Activated naive CD4-positive, alpha-beta T cell treated with anti-CD3 and anti-CD28 coated beads, Interleukin-2, amount 50 U/mL, for 72 hours (primary cell): Measurements from ENCODE around the gene KCNG1. TPM values are rescaled to one million over a fixed set of nuclear protein-coding genes. Genes with fewer than 3 reads are reported as not detected.

ENCODE experiments used
- ATAC-seq, 2 donors: fragments of 150-1000 bp; cut with Tn5 transposase; 2 replicates each; pipeline ENCODE4 v1.10.0; 2021; ENCODE audit warnings: mild to moderate bottlenecking in 2 of 2, moderate library complexity in 2 of 2
- DNase-seq, 2 donors: peaks; one replicate each; pipeline ENCODE4 v3.0.0; 2021 to 2022; ENCODE audit warnings: low spot score in 2 of 2
- H3K27ac Mint-ChIP-seq, 2 donors: one replicate each; pipeline ENCODE4 v1.8.0; 2022; ENCODE audit warnings: mild to moderate bottlenecking in 2 of 2, mixed read lengths in 2 of 2
- H3K36me3 Mint-ChIP-seq, 2 donors: one replicate each; pipeline ENCODE4 v1.8.0; 2022; ENCODE audit warnings: mixed read lengths in 2 of 2
- H3K9me3 Mint-ChIP-seq, 2 donors: one replicate each; pipeline ENCODE4 v1.8.0; 2022; ENCODE audit warnings: mixed read lengths in 2 of 2
- total RNA-seq, 2 donors: library from RNA; stranded (reverse); gene quantifications; one replicate each; pipeline ENCODE4 v1.2.3, GENCODE V29; 2022

The KCNG1 gene
- total RNA-seq, 2 donors from 2014 or later = 0.86 TPM; not detected in 1

DNA sequence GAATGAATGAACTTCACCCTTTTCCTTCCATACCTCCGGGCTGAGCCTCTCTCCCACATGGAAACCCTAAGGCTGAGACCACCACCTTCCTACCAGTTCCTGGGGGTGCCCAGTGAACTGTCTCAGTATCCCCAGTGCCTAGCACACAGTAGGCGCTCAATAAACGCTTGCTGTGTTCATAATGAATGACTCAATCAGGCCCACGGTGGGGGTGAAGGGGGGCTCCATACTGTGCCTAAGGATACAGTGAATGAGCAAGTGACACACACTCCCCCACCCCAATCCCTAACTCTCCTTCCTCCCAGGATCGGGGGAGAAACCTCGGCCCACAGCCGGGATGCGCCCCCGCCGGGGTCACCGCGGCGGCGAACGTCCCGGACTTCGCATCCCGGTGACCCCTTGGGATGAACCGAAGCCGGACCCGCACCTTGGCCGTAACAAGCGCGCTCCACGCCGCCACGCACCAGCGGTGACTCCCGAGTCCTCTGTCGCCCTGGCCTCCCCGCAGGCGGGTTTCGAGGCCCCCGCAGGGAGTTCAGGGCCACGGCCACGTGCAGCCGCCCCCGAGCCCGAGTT is 592 bp downstream of the KCNG1 start:
- no peak for ATAC-seq
- no peak overlapping the region for H3K27ac Mint-ChIP-seq
- no peak for DNase-seq
- peaks cover 0 to 4% of the 10 kb centered on the region in 2 donors for H3K36me3 Mint-ChIP-seq
- no peaks in the 10 kb centered on the region for H3K9me3 Mint-ChIP-seq

DNA sequence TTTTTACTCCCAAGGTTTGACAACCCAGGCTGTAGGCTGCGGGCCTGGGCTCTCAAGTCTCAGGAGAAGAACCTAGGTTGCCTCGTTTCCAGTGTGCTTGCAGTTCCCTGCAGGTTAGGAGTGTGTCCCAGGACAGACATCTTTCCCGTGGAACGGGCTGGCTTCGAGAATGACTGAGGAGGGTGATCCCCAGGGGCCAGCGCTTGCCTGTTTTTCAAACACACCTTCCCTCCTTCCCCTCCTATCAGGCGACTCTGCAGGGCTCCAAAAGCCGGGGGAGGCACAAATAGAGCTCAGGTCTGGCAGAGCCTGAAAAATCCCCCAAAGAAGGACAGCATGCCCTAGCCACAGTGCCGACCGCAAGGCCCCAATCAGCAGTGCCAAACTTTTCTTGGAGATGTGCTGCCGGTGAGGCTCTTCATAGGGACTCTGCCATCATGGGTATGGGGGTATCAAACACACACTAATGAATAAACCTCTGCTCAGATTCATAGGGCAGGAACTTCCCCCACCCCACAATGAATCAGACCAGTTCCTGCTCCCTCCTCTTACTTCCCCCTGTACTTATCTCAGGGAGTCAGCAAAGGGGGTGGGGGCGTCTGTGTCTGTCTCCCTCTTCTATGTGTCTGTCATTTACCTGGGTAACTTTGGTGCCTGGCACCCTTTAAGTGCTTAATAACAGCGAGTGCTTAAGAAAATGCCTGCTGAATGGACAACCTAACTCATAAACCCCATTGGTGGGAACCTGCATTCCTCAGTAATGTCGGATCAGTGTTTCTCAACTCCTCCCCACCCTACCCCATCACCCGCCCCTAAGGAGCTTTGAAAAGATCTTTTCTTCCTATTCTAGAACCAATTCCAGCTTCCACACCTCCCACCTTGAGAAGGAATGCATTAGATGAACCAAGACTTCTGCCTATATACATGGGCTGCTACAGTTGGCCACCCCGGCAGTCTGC is 1.6 kb downstream of the KCNG1 start:
- ATAC-seq = no peak
- no peaks in the 10 kb centered on the region for H3K9me3 Mint-ChIP-seq
- no peak overlapping the region for H3K27ac Mint-ChIP-seq
- H3K36me3 Mint-ChIP-seq = peaks cover 0 to 4% of the 10 kb centered on the region in 2 donors
- DNase-seq = no peak

DNA sequence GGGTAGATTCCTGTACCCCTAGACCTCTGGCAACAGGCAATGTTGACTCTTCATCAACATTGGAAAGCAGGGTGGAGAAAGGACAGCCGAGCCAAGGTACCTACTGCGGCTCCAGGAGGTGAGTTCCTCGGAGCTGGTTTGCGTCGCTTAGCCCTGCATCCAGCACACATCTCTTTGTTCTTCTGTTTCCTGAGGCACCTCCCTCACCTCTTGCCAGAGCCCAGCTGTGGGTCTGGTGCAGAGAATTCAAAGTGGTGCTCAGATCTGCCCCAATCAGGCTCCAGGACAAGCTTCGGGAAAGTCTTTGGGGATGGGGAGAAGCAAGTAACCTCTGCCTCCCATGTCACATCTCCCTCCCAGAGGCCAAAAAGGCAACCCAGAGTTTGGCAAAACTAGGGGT is 2.2 kb downstream of the KCNG1 start:
- Mint-ChIP-seq H3K9me3 (no peaks in the 10 kb centered on the region), H3K27ac (no peak overlapping the region), H3K36me3 (peaks cover 0 to 4% of the 10 kb centered on the region in 2 donors)
- ATAC-seq (no peak), DNase-seq (no peak)

DNA sequence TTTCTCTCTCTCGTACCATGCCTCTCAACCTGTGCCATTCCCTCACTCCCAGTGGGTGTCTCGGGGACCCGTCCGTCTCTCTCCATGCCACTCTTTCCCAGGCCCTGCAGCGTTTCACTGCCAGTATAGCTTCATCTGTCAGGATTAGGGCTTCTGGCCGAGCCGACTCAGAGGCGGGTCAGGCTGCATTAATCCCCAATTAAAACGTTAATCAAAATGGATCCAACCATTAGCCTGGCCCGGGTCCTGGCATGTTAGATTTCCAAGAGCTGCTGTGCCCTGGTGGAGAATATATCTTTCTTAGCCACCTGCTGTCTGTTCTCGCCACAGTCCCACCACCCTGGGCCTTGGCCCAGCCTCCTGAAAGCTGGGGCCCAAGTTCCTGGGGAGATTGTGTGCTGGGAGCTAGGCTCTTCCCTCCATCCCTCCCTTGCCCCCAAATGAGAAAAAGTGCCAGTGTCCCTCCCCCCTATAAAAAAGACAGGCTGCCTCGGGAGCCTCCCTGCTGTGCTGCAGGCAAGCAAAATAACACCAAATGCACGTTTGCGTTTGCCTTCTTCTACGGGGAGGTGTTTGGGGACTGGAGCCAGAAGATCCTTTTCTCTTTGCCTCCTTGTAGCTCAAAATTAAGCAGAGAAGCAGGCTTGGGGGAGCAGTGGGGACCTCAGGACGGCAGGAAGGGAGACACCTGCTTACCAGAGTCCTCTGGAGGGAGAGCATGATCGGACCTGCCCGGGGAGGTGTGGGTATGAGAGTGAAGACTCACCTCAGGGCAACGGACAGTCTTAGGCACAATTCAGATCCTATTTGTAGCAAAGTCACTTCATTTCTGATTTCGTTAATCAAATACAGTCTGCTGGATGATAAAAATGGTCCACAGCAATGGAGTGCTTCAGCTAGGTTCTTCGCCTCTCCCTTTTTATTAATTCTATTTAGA is 3.0 kb downstream of the KCNG1 start:
- ATAC-seq = no peak
- H3K27ac Mint-ChIP-seq = no peak overlapping the region
- no peak for DNase-seq
- no peaks in the 10 kb centered on the region for H3K9me3 Mint-ChIP-seq
- peaks cover 0 to 4% of the 10 kb centered on the region in 2 donors for H3K36me3 Mint-ChIP-seq

DNA sequence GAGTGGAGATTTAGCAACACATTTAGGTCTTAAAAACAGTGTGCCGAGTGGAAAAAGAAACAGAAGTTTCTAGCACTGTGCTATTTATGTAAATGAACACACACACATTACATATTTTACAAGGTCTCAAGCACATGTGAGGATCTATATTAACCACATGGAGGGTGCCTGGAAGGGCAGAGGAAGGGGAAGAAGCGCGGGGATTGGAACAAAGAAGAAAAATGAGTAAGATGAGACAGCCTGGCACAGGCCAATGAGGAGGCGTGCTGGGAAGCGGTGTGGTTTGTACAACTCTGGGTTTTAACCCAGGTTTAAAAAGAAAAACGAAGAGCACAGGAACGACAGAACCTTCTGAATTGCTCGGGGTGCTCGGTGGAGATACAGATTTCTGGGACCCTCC is 5.7 kb downstream of the KCNG1 start:
- Mint-ChIP-seq H3K27ac (no peak overlapping the region), H3K36me3 (peaks cover 0 to 4% of the 10 kb centered on the region in 2 donors), H3K9me3 (no peaks in the 10 kb centered on the region)
- no peak for ATAC-seq
- no peak for DNase-seq

DNA sequence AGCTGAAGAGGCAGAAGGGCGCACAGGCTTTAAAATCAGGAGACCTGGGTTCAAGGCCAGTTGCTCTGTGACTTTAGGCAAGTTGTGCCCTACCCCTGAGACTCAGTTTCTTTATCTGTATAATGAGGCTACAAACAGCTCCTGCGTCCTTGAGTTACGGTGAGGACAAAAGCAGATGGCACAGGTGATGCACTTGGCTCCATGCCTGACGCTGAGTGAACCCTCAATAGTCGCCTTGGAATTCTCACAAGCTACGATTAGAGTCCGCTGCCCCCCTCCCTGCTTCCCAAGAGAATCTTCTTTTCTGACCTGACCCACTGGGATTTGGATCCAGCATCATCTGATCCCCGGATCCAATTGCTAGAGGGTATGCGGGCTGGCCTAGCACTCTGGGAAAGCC is 6.4 kb downstream of the KCNG1 start:
- Mint-ChIP-seq H3K9me3 (no peaks in the 10 kb centered on the region), H3K36me3 (no peaks in the 10 kb centered on the region), H3K27ac (no peak overlapping the region)
- no peak for ATAC-seq
- DNase-seq = no peak

DNA sequence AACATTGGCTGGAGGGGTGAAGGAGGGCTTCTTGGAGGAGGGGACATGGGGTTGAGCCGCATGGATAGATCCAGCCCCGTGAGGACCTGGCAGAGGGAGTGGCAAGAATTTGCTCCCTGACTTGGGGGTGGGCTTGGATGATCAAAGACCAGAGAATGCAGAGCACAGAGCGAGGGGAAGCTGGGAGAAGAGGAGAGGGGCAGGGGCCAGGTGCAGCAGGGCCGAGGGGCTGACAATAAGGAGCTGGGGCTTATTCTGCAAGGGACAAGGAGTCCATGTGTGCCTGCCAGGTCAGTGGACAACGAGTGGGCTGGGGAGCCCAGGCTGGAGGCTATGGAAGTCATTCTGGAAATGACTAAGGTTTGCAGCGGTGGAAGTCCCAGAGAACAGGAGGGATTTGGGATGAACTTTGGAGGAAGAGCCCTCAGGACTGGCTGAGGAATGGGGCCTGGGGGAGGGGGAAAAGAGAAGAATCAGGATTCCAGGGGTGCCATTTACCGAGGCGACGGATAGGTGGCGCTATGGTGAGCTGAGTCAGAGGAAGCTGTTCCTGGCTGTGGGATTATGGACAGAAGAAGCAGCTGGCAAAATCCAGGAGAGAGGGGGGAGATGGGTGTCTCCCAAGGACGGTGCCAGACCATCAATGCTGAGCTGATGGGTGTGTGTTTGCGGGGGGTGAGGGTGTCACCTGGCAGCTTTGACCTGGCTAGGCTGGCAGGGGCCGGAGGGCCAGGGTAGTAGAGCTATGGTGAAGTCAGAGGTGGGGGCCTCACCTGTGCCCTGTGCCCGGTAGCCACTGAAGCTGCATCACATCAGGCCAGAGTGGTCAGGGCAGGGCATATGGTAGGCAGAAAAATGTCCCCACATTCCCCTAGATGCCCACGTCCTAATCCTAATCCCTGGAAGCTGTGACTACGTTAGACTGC is 7.8 kb downstream of the KCNG1 start:
- ATAC-seq (peak in 1 of 2 donors; percentile 34), DNase-seq (peak in 1 of 2 donors; percentile 53)
- no peaks in the 10 kb centered on the region for H3K36me3 Mint-ChIP-seq
- no peaks in the 10 kb centered on the region for H3K9me3 Mint-ChIP-seq
- no peak overlapping the region for H3K27ac Mint-ChIP-seq

DNA sequence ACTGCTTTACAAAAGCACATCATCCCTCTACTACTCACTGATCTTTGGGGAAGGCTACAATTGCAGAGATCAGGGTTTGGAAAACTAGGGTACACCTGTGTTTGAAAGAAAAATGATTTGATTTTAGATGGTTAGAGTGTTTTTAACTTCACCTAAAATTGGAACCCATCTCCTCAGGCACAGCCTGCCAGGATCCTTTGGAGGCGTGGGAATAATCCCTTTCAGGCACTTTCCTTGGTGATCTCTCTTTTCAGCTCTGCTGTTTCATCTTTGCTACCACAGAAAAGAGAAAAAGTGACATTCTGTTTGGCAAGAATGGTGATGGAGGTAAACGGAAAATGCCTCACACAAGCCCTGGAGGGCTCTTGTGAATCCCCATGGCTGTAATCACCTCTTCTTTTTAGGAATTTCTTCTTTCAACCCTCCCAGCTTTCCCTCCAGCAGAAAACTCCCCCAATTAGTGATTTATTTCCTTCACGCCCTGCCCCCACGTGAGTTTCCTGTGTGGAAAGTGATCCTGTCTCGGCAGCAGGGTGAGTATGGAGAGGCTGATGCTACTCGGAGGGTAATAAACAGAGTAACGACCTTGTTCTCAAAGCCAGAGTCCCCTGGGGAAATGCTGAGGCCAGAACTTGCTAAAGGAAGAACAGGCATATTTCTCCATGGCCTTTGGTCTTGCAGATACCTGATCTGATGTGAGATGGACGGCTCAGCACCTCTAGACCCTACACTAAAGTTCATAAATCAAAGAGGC is 9.2 kb downstream of the KCNG1 start:
- H3K27ac Mint-ChIP-seq = no peak overlapping the region
- H3K36me3 Mint-ChIP-seq = no peaks in the 10 kb centered on the region
- H3K9me3 Mint-ChIP-seq = no peaks in the 10 kb centered on the region
- ATAC-seq = no peak
- no peak for DNase-seq

DNA sequence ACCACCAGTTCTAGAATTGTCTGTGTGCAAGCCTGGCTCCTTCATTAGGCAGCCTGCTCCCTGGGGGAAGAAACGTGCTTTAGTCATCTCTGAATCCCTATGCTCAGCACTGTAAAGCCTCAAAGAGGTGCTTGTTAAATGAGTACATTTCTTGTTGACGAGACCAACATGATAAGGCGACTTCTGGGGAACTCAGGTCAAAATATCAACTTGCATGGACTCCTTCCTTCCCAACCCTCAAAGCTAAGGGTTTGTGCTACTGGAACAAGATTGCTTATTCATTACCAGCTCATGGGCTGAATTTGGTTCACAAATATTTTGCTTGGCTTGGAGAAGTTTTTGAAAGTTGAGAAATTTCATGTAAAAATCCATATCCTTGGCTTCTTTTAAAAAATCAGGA is 10.6 kb downstream of the KCNG1 start:
- ATAC-seq (no peak), DNase-seq (no peak)
- Mint-ChIP-seq H3K27ac (no peak overlapping the region), H3K36me3 (no peaks in the 10 kb centered on the region), H3K9me3 (no peaks in the 10 kb centered on the region)

DNA sequence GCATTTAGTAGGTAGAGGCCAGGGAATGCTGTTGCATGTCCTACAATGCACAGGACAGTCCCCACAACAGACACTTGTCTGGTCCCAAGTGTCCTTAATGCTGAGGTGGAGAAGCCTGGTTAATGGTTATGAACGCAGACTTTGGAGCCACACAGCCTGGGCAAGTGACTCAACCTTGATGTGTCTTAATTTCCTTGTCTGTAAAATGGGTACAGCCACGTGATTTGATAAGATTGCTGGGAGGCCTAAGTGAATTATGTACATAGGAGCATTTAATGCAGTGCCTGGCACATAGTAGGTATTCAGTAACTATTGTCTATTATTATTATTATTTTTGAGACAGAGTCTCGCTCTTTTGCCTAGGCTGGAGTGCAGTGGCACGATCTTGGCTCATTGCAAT is 11.4 kb downstream of the KCNG1 start:
- Mint-ChIP-seq H3K27ac (no peak overlapping the region), H3K36me3 (no peaks in the 10 kb centered on the region), H3K9me3 (no peaks in the 10 kb centered on the region)
- ATAC-seq = no peak
- no peak for DNase-seq

DNA sequence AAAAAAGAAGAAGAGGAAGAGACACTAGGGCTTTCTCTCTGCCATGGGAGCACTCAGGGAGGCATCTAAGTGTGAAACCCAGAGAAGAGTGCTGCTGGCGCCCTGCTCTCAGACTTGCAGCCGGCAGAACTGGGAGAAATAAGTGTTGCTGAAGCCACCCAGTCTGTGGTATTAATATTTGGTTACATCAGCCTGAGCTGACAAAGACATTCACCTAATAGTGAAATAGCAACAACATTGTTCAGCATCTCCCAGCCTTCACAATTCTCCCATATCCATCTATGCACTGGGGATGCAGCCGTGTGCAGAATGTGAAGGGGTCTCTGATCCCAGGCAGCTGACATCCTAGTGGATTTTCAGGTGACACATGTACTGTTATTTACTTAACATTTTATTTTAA is 12.0 kb downstream of the KCNG1 start:
- DNase-seq = no peak
- no peaks in the 10 kb centered on the region for H3K9me3 Mint-ChIP-seq
- no peak overlapping the region for H3K27ac Mint-ChIP-seq
- H3K36me3 Mint-ChIP-seq = no peaks in the 10 kb centered on the region
- no peak for ATAC-seq

DNA sequence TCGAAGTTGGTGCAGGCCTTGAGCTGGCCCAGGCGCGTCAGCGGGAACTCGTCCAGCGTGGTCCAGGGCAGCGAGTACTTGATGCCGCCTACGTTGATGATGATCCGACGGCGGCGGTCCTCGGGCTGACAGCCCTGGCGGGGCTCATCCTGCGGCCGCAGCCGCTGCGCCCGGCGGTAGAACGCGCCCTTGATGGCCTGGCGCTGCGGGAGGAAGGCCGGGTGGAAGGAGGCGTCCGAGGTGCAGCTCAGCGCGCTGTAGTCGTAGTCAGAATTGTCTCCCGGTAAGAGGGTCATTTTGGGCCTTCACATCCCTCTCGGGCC is 12.9 kb downstream of the KCNG1 start:
- Mint-ChIP-seq H3K27ac (no peak overlapping the region), H3K36me3 (no peaks in the 10 kb centered on the region), H3K9me3 (no peaks in the 10 kb centered on the region)
- no peak for ATAC-seq
- no peak for DNase-seq

DNA sequence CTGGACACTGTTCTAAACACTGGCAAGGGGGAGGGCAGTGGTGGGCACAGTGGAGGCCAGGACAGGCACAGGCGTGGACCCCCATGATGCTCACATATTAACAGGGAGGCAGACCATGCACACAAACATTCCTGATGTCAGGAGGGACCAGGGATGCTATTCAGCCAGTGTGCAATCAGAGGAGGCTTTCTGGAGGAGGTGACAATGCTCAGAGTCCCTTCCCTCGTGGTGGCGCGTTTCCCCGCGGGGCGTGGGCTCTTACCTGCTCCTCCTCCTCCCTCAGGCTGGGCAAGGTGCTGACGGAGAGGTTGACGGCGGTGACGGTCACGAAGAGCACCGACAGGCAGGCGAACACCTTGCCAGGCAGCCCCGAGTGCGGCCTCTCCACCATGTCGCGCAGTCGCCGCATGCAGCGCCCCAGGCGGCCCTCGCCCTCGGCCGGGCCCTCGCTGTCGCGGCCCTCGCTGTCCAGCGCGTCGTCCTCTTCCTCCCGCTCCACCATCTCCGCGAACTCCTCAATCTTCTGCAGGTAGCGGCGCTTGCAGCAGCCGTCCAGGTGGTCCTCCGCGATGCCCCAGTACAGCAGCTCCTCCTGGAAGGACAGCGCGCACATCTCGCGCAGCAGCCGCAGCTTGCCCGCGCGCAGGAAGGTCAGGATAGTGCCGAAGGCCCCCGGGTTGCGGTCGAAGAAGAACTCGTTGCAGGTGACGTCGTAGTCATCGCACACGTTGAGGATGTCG is 13.4 kb downstream of the KCNG1 start:
- H3K27ac Mint-ChIP-seq = no peak overlapping the region
- H3K36me3 Mint-ChIP-seq = no peaks in the 10 kb centered on the region
- DNase-seq (no peak), ATAC-seq (no peak)
- no peaks in the 10 kb centered on the region for H3K9me3 Mint-ChIP-seq

DNA sequence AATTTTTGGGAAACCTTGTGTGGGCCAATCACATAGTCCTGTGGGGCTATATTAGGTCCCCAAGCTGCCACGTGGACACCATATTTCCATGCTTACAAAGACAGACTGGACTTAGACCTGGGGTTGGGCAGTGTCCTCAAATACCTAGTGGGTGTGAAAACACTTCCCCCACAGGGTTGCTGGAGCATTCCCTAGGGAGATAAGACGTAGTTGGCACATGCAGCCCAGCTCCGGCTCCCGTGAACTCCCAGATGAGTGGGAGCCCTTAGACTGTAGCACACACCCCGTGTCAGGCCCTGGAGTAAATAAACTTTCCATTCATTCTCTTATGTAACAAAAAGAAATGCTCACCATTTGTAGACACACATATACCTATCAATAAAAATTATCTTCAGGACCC is 14.2 kb downstream of the KCNG1 start:
- no peaks in the 10 kb centered on the region for H3K36me3 Mint-ChIP-seq
- no peak for DNase-seq
- ATAC-seq = no peak
- H3K9me3 Mint-ChIP-seq = no peaks in the 10 kb centered on the region
- H3K27ac Mint-ChIP-seq = no peak overlapping the region

DNA sequence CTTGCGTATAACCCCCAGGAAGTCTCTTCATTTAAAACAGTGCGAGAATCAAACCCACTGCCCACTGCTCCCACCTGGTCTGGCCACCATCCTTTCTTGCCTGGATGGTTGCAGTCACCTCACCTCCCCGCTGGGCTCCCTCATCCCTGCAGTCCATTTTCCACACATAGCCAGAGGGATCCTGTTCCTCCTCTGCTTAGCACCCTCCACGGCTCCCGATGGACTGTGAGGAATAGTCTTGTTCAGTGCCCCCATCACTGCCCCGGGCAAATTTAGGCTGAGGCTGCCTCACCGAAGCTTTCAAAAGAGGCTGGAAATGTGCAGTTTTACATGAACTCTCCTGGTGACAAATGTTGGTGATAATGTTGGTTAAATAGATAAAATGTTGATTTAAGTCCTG is 17.7 kb downstream of the KCNG1 start:
- Mint-ChIP-seq H3K36me3 (no peaks in the 10 kb centered on the region), H3K9me3 (no peaks in the 10 kb centered on the region), H3K27ac (no peak overlapping the region)
- no peak for DNase-seq
- ATAC-seq = no peak
